Left ventricle myocardium inferior (tissue), 1 donor: Measurements from ENCODE around the gene SLIT3. TPM values are rescaled to one million over a fixed set of nuclear protein-coding genes. Genes with fewer than 3 reads are reported as not detected.

Experiments
- DNase-seq: peaks from one replicate; pipeline ENCODE4 v3.0.0-alpha.2; 2020
- H3K27ac ChIP-seq: fragments of 200-600 bp; replicated peaks from 2 replicates; pipeline ENCODE4 v1.8.0; 2021
- H3K27me3 ChIP-seq: fragments of 200-600 bp; 2 replicates; pipeline ENCODE4 v1.8.0; 2021; ENCODE audit warnings: low read depth
- H3K36me3 ChIP-seq: fragments of 200-600 bp; 2 replicates; pipeline ENCODE4 v1.8.0; 2021
- H3K4me1 ChIP-seq: fragments of 200-600 bp; 2 replicates; pipeline ENCODE4 v1.8.0; 2021
- H3K4me3 ChIP-seq: fragments of 200-600 bp; 2 replicates; pipeline ENCODE4 v1.8.0; 2021; ENCODE audit warnings: mild to moderate bottlenecking, moderate library complexity
- H3K9me3 ChIP-seq: fragments of 200-600 bp; replicated peaks from 2 replicates; pipeline ENCODE4 v1.8.0; 2021
- CTCF ChIP-seq: fragments of 200-600 bp; IDR thresholded peaks from 2 replicates; pipeline ENCODE4 v1.8.0; 2021; ENCODE audit warnings: antibody characterized with exemption, mild to moderate bottlenecking, borderline replicate concordance
- intact Hi-C: fragments of 100-400 bp; cut with micrococcal nuclease; formaldehyde crosslinking; loops from one replicate; pipeline ENCODE4 v1.11.0; 2022
- total RNA-seq: library from RNA; stranded (reverse); fragmentation: NEBNext Ultra II Directional; extraction: Animal tissue kit (Norgen Biotek cat#: 25700); gene quantifications from one replicate; pipeline ENCODE4 v1.2.1, GENCODE V29; 2021
- donor health status: DM: no; HTN: yes; CAD: no; lungs with severe emphysema.

Gene SLIT3
- total RNA-seq, 1 donor from 2014 or later: 22.7 TPM

- peaks cover 6% of the 10 kb centered on the region for H3K4me1 ChIP-seq
- no peak overlapping the region for H3K4me3 ChIP-seq
- H3K27ac ChIP-seq: no peak overlapping the region
- intact Hi-C loops: no loop called here
- DNase-seq: no peak
- no peaks in the 10 kb centered on the region for H3K36me3 ChIP-seq
- peaks cover 5% of the 10 kb centered on the region for H3K9me3 ChIP-seq
- no peaks in the 10 kb centered on the region for H3K27me3 ChIP-seq
- TF ChIP-seq CTCF: no peak
Measured at GRCh38 chr5:169280286-169280685, 20.7 kb downstream of the SLIT3 start.

- Histone ChIP-seq H3K9me3 (no peaks in the 10 kb centered on the region), H3K27me3 (no peaks in the 10 kb centered on the region), H3K4me3 (no peak overlapping the region), H3K36me3 (no peaks in the 10 kb centered on the region), H3K27ac (no peak overlapping the region), H3K4me1 (peaks cover 6% of the 10 kb centered on the region)
- intact Hi-C loops: no loop called here
- no peak for TF ChIP-seq CTCF
- DNase-seq: no peak
Measured at GRCh38 chr5:169279125-169279524, 21.8 kb downstream of the SLIT3 start.

DNA sequence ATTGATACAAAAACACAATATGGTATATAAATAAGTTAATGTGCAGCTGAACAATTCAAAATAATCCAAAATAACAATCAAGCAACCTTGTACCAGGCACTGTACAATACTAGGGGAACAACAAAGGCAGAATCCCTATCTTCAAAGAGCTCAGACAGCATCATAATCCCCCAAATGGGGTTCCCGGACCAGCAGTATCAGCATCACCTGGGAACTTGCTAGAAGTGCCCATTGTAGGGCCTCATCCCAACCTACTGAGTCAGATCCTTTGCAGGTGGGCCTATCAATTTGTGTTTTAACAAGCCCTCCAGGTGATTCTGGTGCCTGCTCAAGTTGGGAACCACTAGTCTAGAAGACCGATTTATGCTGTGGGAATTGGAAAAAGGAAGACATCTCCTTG lies 27.1 kb downstream of the SLIT3 start:
- H3K4me3 ChIP-seq: no peak overlapping the region
- no peaks in the 10 kb centered on the region for H3K36me3 ChIP-seq
- H3K9me3 ChIP-seq: no peaks in the 10 kb centered on the region
- H3K27me3 ChIP-seq: no peaks in the 10 kb centered on the region
- intact Hi-C loops: no loop called here
- DNase-seq: no peak
- H3K4me1 ChIP-seq: no peaks in the 10 kb centered on the region
- no peak for TF ChIP-seq CTCF
- no peak overlapping the region for H3K27ac ChIP-seq

DNA sequence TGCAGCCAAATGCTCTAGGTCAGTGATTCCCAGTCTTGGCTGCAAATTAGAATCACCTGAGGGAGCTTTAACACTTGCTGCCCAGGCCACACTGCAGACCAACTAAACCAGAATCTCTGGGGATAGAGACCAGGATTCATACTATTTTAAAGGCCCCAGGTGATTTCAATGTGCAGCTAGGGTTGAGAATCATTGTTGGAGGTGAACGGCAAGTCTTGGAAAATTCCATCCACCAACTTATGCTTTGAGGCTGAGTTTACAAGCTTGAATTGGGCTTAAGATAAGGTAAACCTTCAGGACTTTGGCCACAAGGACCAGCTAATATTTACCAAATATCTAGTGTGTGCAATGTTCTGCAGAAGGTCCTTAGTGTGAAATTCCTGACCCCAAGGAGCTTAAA lies 27.5 kb downstream of the SLIT3 start:
- intact Hi-C loops: no loop called here
- Histone ChIP-seq H3K4me1 (no peaks in the 10 kb centered on the region), H3K9me3 (no peaks in the 10 kb centered on the region), H3K36me3 (no peaks in the 10 kb centered on the region), H3K27me3 (no peaks in the 10 kb centered on the region), H3K4me3 (no peak overlapping the region), H3K27ac (no peak overlapping the region)
- DNase-seq: no peak
- TF ChIP-seq CTCF: no peak

DNA sequence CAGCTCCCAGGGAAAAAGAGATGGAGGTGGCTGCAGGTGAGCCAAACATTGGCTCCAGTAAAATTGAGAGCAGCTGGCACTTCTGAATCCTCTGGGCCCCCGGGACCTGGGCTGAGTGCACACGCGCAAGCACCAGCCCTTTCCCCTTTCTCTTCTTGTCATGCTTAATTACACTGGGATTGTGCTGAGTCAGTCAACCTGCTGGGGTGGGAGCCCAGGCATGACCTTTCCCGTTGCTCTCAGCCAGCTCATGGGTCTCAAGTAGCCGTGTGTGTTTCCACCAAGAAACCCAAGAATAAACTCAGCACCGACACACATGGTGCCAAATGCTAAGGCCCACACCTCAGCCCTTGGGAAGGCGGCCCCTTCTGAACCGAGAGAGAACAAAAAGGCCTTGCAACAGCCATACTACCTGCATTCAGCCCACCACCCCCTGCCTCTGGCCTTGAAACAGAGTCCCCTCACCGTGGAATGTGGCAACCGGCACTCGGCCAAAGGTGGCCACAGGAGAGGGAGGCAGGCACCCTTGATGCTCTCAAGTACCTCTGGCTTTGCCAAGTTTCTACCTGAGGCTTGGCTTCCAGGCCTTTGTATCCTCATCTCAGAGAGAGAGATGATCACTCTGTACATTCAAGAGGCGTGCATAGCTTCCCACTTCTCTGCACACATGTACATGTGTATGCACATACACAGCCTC lies 28.1 kb downstream of the SLIT3 start:
- no peak overlapping the region for H3K4me3 ChIP-seq
- no peak for DNase-seq
- intact Hi-C loops: no loop called here
- H3K4me1 ChIP-seq: no peaks in the 10 kb centered on the region
- H3K27me3 ChIP-seq: no peaks in the 10 kb centered on the region
- H3K9me3 ChIP-seq: no peaks in the 10 kb centered on the region
- H3K27ac ChIP-seq: no peak overlapping the region
- TF ChIP-seq CTCF: no peak
- H3K36me3 ChIP-seq: no peaks in the 10 kb centered on the region

DNA sequence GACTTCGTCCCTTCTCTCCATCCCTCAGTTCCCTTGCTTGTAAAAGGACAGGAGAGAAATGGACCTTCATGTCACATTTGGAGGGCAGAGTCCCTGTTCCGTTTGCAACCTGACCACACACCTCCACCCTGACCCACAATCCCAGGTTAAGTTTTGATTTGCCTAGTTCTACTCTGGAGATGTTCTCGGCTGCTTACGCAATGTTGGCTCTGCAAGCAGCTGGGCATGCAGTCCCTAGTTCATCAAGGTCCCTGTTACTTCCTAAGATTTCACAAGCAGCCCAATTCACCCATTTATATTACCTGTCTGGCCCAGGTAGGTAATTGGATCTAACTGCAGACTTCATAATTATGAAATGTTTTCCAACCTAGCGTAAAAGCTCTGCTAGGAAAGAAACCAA lies 28.8 kb downstream of the SLIT3 start:
- no peak for DNase-seq
- intact Hi-C loops: no loop called here
- H3K27ac ChIP-seq: no peak overlapping the region
- no peaks in the 10 kb centered on the region for H3K4me1 ChIP-seq
- H3K4me3 ChIP-seq: no peak overlapping the region
- no peaks in the 10 kb centered on the region for H3K27me3 ChIP-seq
- TF ChIP-seq CTCF: no peak
- H3K9me3 ChIP-seq: no peaks in the 10 kb centered on the region
- no peaks in the 10 kb centered on the region for H3K36me3 ChIP-seq
